ENCODE measurements around the gene DDOST.
A peak's percentile ranks its signal among the peaks of the same experiment; 100 is the strongest.
"Not testable (repeated sequence)": the region's sequence is repeated elsewhere in the genome, so short reads cannot be mapped to it uniquely, and the experiment has no call there.

The DDOST gene

DNA sequence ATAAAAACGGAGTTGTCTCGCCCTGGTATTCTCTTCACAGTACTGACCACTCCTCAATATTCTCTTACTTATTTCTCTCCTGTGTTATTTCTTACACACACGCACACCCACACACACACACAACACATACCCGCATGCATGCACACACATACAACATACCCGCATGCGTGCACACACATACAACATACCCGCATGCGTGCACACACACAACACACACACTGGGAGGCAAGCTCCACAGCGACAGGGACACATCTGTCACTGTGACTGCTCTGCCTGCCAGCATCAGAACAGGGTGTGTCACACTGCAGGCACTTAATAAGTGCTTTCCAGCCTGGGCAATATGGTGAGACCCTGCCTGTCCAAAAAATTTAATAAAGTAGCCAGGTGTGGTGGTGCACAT lies 20.8 kb upstream of the DDOST start:
- no peak overlapping the region for H3K27ac Mint-ChIP-seq
- peaks cover 7% of the 10 kb centered on the region for H3K4me1 Mint-ChIP-seq (ENCODE audit: low read depth)
- peaks cover 2% of the 10 kb centered on the region for H3K27me3 Mint-ChIP-seq

DNA sequence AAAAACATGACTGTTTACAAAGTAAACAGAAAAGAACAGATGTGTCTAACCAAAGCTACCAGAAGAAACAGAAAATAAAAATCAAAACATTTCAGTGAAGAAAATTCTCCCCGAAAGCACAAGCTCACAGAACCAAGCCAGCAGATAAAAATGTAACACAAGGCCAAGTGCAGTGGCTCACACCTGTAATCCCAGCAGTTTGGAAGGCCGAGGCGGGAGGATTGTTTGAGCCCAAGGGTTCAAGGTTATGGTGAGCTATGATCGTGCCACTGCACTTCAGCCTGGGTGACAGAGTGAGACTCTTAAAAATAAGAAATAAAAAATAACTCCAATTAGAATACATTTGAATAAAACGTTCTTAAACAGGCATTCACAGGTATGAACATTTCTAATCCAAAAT lies 19.1 kb upstream of the DDOST start:
- no peaks in the 10 kb centered on the region for H3K9me3 Mint-ChIP-seq (ENCODE audit: low read depth)
- H3K27me3 Mint-ChIP-seq, result peaks cover 2% of the 10 kb centered on the region
- H3K36me3 Mint-ChIP-seq, result peaks cover 3% of the 10 kb centered on the region
- no peak overlapping the region for H3K27ac Mint-ChIP-seq
- no peak overlapping the region for H3K4me3 Mint-ChIP-seq
- peaks cover 7% of the 10 kb centered on the region for H3K4me1 Mint-ChIP-seq (ENCODE audit: low read depth)

More for the DNA sequence above, 20.8 kb upstream of the DDOST start:
- Mint-ChIP-seq H3K4me3 (no peak overlapping the region), H3K9me3 (ENCODE audit: low read depth) (no peaks in the 10 kb centered on the region), H3K36me3 (peaks cover 3% of the 10 kb centered on the region)

DNA sequence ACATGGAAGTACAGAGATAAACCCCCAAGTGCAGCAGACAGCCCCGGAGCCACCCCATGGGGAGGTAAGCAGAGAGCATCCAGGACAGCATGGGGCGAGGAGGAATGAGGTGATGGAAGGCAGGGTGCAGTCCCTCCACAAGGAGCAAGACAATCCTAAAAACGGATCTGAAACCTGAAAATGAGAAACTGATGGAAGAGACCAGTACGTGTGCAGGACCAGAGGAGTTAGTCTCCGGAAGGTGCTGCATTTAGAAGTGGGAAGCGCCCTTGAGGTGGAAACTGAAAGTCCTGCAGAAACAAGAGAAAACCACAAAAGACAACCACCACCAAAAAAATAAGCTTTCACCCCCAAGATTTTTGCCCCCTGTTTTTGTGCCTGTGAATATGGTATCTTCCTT lies 17.4 kb upstream of the DDOST start:
- H3K4me3 Mint-ChIP-seq, result no peak overlapping the region
- peaks cover 2% of the 10 kb centered on the region for H3K27me3 Mint-ChIP-seq
- no peak overlapping the region for H3K27ac Mint-ChIP-seq
- H3K4me1 Mint-ChIP-seq (ENCODE audit: low read depth), result peaks cover 7% of the 10 kb centered on the region
- peaks cover 3% of the 10 kb centered on the region for H3K36me3 Mint-ChIP-seq
- H3K9me3 Mint-ChIP-seq (ENCODE audit: low read depth), result no peaks in the 10 kb centered on the region

DNA sequence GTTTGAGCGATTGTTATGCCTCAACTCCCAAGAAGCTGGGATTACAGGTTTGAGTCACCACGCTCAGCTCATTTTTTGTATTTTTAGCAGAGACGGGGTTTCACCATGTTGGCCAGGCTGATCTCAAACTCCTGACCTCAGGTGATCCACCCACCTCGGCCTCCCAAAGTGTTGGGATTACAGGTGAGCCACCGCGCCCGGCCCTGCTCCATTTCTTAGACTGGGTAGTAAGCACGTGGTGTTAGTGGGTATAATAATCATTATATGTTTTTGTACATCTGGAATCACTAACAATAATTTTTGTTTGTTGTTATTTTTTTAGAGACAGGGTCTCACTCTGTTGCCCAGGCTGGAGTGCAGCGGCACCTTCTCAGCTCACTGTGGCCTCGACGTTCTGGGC lies 12.5 kb upstream of the DDOST start:
- not testable (repeated sequence) for H3K27ac Mint-ChIP-seq; H3K27me3 Mint-ChIP-seq; H3K36me3 Mint-ChIP-seq; H3K4me3 Mint-ChIP-seq; H3K9me3 Mint-ChIP-seq (ENCODE audit: low read depth); H3K4me1 Mint-ChIP-seq (ENCODE audit: low read depth)

DNA sequence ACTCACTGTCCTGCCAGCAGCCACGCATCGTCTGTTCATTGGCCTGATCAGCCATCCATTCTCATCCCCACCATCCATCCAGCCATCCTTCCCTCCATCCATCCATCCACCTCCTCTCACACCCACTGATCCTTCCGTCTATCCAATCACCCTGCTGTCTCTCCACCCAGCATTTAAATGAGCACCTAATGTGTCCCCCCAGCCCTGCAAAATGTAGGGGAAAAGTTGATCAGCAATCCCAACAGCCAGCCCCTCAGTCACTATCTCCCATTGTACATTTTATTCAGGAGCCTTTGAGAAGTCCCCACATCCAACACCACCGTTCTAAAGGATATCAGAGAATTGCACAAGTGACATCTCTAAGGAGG lies 11.1 kb upstream of the DDOST start:
- Mint-ChIP-seq H3K27ac (no peak overlapping the region), H3K27me3 (peaks cover 6% of the 10 kb centered on the region), H3K36me3 (no peaks in the 10 kb centered on the region), H3K4me1 (ENCODE audit: low read depth) (no peaks in the 10 kb centered on the region), H3K4me3 (no peak overlapping the region), H3K9me3 (ENCODE audit: low read depth) (no peaks in the 10 kb centered on the region)

DNA sequence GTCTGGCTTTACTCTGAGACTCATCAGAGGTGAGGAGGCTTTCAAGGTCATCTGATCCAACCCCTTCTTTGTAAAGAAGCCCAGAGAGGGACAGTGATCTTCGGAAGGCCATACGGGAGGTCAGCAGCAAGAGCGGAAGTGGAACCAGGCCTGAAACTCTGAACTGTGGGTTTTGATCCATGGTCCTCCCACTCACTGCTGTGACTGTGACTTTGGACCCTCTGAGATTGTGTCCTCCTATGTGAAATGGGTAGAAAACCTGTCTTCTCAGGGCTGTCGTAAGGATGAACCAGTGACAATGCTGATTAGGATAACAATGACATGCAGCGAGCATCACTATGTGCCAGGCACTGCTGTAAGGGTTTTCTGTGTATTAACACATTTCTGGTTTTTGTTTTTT lies 9.8 kb upstream of the DDOST start:
- peaks cover 6% of the 10 kb centered on the region for H3K27me3 Mint-ChIP-seq

DNA sequence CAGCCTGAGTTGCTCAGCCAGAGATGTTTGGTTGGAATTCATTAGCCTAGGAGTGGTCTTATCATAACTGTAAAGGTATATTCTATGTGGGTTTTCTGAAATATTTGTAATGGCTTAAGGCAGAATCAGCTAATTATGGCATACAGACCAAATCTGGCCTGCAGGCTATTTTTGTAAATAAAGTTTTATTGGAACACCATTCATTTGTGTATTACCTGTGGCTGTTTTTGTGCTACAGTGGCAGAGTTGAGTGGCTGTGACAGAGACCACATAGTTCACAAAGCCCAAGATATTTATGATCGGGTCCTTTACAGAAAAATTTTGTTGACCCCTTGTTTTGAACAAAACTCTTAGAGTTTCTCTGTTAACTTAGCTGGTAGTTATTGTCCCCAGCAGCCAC lies 7.4 kb upstream of the DDOST start:
- H3K9me3 Mint-ChIP-seq (ENCODE audit: low read depth), result no peaks in the 10 kb centered on the region
- no peak overlapping the region for H3K27ac Mint-ChIP-seq
- no peak overlapping the region for H3K4me3 Mint-ChIP-seq
- H3K27me3 Mint-ChIP-seq, result peaks cover 6% of the 10 kb centered on the region
- peaks cover 4% of the 10 kb centered on the region for H3K4me1 Mint-ChIP-seq (ENCODE audit: low read depth)
- H3K36me3 Mint-ChIP-seq, result no peaks in the 10 kb centered on the region

More for the DNA sequence above, 9.8 kb upstream of the DDOST start:
- Mint-ChIP-seq H3K27ac (no peak overlapping the region), H3K4me1 (ENCODE audit: low read depth) (peaks cover 4% of the 10 kb centered on the region), H3K9me3 (ENCODE audit: low read depth) (no peaks in the 10 kb centered on the region), H3K4me3 (no peak overlapping the region), H3K36me3 (no peaks in the 10 kb centered on the region)

DNA sequence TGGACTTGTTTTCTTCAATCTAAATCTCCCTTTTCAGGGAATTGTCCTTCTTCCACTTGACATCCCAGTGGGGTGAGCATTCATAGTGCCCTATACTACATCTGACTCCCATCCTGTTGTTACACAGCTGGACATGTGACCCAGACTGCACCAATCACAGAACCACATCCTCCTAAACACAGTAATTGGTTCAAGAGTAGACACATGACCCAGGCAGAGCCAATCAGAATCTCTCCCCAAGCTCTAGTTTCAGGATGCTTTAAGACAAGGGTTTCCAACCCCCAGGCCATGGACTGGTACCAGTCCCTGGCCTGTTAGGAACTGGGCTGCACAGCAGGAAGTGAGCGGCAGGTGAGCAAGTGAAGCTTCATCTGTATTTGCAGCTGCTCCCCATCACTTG lies 5.6 kb upstream of the DDOST start:
- Mint-ChIP-seq H3K9me3 (ENCODE audit: low read depth) (no peaks in the 10 kb centered on the region), H3K4me1 (ENCODE audit: low read depth) (peaks cover 13% of the 10 kb centered on the region), H3K27ac (no peak overlapping the region), H3K4me3 (no peak overlapping the region), H3K27me3 (no peaks in the 10 kb centered on the region), H3K36me3 (no peaks in the 10 kb centered on the region)

DNA sequence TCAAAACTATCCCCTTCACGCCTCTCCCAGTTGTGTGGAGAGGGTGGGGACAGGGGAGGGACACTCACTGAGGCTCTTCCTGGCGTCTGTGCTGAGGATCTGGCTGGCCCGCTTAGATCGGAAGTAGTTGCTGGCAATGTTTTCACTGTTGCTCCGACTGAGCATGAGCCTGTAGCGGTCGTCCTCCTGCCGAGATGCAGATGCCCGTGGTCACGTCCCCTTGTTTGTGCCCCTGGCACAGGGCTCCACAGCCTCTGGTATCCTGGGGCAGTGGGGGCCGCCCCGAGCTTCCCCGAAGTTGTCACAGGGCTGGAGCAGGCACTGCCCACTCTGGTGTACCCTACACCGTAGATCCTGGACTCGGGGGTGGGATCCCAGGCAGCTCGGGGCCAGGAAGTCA lies 5.0 kb upstream of the DDOST start:
- Mint-ChIP-seq H3K4me1 (ENCODE audit: low read depth) (peaks cover 14% of the 10 kb centered on the region), H3K36me3 (no peaks in the 10 kb centered on the region), H3K27ac (no peak overlapping the region), H3K4me3 (no peak overlapping the region), H3K9me3 (ENCODE audit: low read depth) (no peaks in the 10 kb centered on the region), H3K27me3 (no peaks in the 10 kb centered on the region)

DNA sequence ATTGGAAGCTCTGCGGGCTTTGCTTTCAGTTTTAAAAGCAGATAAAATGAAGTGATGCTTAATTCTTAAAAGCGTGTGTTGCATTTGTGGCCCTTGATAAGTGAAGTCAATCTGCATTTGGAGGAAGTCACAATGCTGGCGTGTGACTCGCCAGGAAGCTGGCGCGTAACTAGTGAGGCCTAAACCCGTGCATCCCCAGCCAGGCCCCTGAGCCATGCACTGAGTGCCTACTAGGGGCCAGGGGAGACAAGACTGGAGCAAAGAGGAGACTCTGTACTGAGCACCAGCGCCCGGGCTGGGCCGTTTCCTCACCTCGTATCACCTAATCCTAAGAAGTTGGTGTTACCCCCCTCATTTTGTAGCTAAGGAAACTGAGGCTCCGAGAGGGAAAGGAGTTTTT lies 4.6 kb upstream of the DDOST start:
- H3K4me1 Mint-ChIP-seq (ENCODE audit: low read depth), result peaks cover 15% of the 10 kb centered on the region
- no peaks in the 10 kb centered on the region for H3K9me3 Mint-ChIP-seq (ENCODE audit: low read depth)
- H3K36me3 Mint-ChIP-seq, result no peaks in the 10 kb centered on the region
- no peak overlapping the region for H3K4me3 Mint-ChIP-seq
- H3K27ac Mint-ChIP-seq, result no peak overlapping the region
- H3K27me3 Mint-ChIP-seq, result no peaks in the 10 kb centered on the region

DNA sequence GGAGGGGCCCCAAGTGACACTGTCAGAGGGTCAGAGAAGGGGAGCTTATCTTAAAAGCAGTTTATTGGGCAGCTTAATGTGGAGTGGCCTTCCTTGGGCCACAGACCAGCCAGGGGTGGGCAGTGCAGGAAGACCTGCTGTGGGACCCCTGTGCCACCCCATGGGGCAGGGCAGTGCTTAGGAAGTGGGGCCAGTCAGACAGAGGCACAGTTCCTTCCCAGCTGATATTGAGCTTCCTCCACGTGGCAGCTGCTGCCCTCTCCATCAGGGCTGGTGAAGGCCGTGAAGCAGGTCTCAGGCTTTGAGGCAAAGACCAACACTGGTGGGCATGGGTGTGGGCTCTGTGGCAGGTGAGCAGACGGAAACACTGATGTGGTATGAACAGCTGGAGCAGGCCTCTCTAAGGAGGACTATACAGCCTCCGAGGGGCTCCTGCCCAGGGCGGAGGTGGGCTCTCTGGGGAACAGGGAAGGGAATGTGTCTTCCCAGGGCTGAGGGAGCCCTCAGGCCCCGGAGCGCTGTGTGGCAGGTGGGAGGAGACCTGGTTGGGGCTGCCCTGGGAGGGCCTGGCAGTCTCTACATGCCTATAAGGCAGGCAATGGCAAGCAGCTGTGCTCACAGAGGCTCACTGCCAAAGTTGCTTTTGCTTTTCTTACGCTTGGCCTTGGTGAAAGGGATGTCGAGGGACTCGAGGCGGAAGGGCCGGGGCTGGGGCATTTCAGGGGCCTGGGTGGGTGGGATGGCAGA lies 3.0 kb upstream of the DDOST start:
- H3K27me3 Mint-ChIP-seq, result no peaks in the 10 kb centered on the region
- H3K27ac Mint-ChIP-seq, result no peak overlapping the region
- H3K4me1 Mint-ChIP-seq (ENCODE audit: low read depth), result peaks cover 31% of the 10 kb centered on the region
- no peaks in the 10 kb centered on the region for H3K36me3 Mint-ChIP-seq
- H3K4me3 Mint-ChIP-seq, result no peak overlapping the region
- no peaks in the 10 kb centered on the region for H3K9me3 Mint-ChIP-seq (ENCODE audit: low read depth)

DNA sequence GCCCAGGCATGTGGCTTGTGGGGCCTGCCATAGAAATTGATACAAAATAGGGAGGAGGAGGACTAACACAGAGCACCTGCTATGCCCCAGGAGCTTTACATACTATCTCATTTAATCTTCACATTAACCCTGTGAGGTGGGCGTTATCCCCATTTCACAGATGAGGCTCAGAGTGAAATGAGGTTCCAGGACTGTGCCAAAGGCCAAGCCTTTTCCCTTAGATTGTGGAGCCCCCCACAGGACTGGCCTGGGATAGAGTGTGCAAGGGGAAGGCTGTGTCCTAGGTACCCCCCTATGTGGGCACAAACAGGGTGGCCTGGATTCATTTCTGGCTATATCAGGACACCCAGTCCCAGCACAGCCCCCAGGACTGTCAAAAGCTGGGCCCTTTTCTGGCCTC lies 2.2 kb upstream of the DDOST start:
- Mint-ChIP-seq H3K9me3 (ENCODE audit: low read depth) (no peaks in the 10 kb centered on the region), H3K36me3 (no peaks in the 10 kb centered on the region), H3K4me1 (ENCODE audit: low read depth) (peaks cover 38% of the 10 kb centered on the region), H3K27ac (peak overlapping the region; percentile 58), H3K4me3 (no peak overlapping the region), H3K27me3 (no peaks in the 10 kb centered on the region)

DNA sequence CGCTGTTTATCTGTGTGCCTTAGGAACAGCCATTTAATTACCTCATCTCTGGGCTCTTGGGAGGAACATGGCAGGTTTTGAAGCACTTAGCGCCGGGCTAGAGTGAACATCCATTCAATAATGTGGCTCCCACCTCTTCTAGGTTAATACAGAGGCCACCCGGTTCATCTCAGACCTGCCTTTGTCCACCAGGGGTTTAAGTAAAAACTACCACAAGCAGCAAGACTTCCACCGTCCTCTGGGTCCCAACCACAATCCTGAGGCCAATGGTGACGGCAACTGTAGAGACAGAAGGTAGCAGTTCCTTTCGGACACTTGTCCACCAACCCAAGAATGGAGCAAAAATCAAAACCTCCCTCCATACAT lies 924 bp upstream of the DDOST start:
- Mint-ChIP-seq H3K36me3 (peaks cover 1% of the 10 kb centered on the region), H3K27me3 (no peaks in the 10 kb centered on the region), H3K4me3 (peak overlapping the region; percentile 99), H3K9me3 (ENCODE audit: low read depth) (no peaks in the 10 kb centered on the region), H3K27ac (peak overlapping the region; percentile 99), H3K4me1 (ENCODE audit: low read depth) (peaks cover 50% of the 10 kb centered on the region)

DNA sequence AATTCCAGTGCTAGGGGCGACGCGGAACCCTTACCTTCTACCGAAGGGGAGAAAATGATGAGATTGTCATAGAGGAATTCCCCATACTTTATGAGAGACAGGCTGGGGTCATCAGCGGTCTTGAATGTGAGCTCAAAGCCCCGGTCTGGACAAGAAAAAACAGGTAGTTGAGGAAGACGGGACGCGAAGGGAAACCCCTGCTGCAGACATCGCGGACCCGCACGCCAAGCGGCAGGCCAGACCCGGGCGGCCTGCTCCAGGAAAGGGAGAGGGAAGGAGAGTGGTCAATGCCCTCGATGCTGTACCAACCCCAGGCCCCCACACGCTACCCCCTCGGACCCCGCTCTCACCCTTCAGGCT lies 342 bp downstream of the DDOST start:
- peaks cover 2% of the 10 kb centered on the region for H3K36me3 Mint-ChIP-seq
- H3K4me3 Mint-ChIP-seq, result peak overlapping the region; percentile 99
- H3K27me3 Mint-ChIP-seq, result no peaks in the 10 kb centered on the region
- H3K27ac Mint-ChIP-seq, result peak overlapping the region; percentile 99
- H3K4me1 Mint-ChIP-seq (ENCODE audit: low read depth), result peaks cover 53% of the 10 kb centered on the region
- no peaks in the 10 kb centered on the region for H3K9me3 Mint-ChIP-seq (ENCODE audit: low read depth)

DNA sequence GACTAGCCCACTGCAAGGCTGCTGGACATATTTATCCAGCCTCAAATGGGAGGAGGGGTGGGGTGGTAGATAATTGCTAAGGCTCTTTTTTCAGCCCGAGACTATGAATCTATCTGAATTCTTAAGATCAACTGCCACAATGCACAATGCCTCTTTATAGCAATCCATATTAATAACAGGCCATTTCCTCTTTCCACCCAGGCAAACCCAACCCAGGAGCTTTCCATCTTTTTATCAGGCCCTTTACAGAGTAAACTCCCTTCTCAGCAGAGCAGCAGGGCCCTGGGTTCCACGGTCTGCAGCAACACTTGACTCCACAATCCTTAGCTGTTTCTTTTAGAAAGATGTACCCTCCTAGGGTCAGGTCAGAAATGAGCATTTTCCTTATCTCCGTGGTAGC lies 806 bp downstream of the DDOST start:
- Mint-ChIP-seq H3K36me3 (peaks cover 2% of the 10 kb centered on the region), H3K27me3 (no peaks in the 10 kb centered on the region), H3K4me3 (peak overlapping the region; percentile 99), H3K9me3 (ENCODE audit: low read depth) (no peaks in the 10 kb centered on the region), H3K27ac (peak overlapping the region; percentile 99), H3K4me1 (ENCODE audit: low read depth) (peaks cover 53% of the 10 kb centered on the region)

DNA sequence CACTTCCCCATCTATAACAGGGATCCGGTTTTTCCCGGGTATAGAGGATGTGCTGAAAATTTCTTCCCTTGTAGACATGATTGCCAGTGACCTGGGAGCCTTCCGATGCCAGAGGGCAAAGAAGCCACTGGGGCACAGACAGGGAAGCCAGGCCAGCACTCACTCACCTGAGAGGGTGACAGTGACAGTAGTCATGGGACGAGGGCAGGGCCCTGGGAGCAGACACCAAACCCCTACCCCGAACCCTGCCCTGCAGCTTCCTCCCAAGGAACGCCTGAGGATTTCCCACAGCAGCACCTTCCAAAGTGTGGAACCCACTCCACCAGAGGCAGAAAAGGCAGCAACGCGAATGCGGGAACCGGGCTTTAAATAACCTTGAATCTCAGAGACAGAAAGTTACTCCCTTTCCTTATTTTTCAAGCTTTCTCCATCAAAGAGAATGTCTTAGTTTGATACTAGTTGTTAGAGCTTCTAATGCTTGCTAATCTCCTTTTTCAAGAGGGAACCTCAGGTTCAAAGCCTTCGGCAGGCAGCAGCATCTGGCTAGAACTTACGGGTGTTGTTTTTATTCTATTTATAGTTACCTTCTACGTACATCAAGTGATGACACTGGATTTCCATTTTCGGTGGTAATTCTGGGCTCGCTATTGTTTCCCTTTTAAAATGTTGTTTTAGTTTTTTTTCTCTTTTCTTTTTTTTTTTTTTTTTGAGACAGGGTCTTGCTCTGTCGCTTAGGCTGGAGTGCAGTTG lies 2.8 kb downstream of the DDOST start:
- Mint-ChIP-seq H3K4me1 (ENCODE audit: low read depth) (peaks cover 53% of the 10 kb centered on the region), H3K27me3 (no peaks in the 10 kb centered on the region), H3K27ac (peak overlapping the region; percentile 99), H3K4me3 (peak overlapping the region; percentile 99), H3K9me3 (ENCODE audit: low read depth) (no peaks in the 10 kb centered on the region), H3K36me3 (peaks cover 2% of the 10 kb centered on the region)

Data from activated naive CD8-positive, alpha-beta T cell (primary cell).